Endothelial cell of umbilical vein (primary cell): ENCODE measurements around the gene NUP58. TPM values are rescaled to one million over a fixed set of nuclear protein-coding genes. Genes with fewer than 3 reads are reported as not detected.

Experiments
- BruUV-seq: library from RNA; stranded (reverse); fragments of 400-500 nt; replicated peaks from 2 replicates; lab custom pipeline; 2021; lab: Mats Ljungman, UMichigan
- CTCF ChIA-PET: fragments of 300-600, 350-600 bp; sonication (Branson Sonifier 250); formaldehyde crosslinking; loops from one replicate; lab custom pipeline; 2021; ENCODE audit warnings: antibody characterized with exemption, inconsistent platforms; lab: Charles Lee
- POLR2A ChIA-PET: fragments of 300-600, 350-600 bp; sonication (Branson Sonifier 250); formaldehyde crosslinking; loops from one replicate; lab custom pipeline; 2021; ENCODE audit warnings: antibody characterized with exemption, inconsistent platforms; lab: Charles Lee
- DNase-seq: peaks from one replicate; pipeline ENCODE4 v3.0.0-alpha.2; 2011; ENCODE audit warnings: low read depth, low spot score
- FAIRE-seq: peaks from 2 replicates; lab custom pipeline; 2011; peaks lifted over from hg19 to GRCh38; lab: Jason Lieb, UNC
- H2AFZ ChIP-seq: 2 replicates; pipeline ENCODE4 v1.6.0; 2012; ENCODE audit warnings: low read depth, low read length, control low read depth, inconsistent platforms
- H3K27ac ChIP-seq: 2 replicates; pipeline ENCODE4 v1.5.1; 2011; ENCODE audit warnings: low read depth, mild to moderate bottlenecking, control low read depth, low read length, moderate library complexity; ENCODE audit not compliant: insufficient read depth
- H3K27me3 ChIP-seq, 2 experiments: 2 replicates each; pipeline versions ENCODE4 v1.6.0 to v1.6.1; 2011; ENCODE audit warnings: low read length in 2 of 2, mixed read lengths in 1 of 2; ENCODE audit not compliant: control insufficient read depth in 2 of 2, insufficient read depth in 2 of 2
- H3K36me3 ChIP-seq, 2 experiments: 2 replicates in 1 of 2; 3 replicates in 1 of 2; pipeline ENCODE4 v1.5.1; 2011; ENCODE audit warnings: low read length in 2 of 2, mild to moderate bottlenecking in 1 of 2, moderate library complexity in 1 of 2; ENCODE audit not compliant: control insufficient read depth in 2 of 2, insufficient read depth in 2 of 2; ENCODE audit errors: extremely low read depth in 1 of 2
- H3K4me1 ChIP-seq: 3 replicates; pipeline ENCODE4 v1.5.1; 2011; ENCODE audit warnings: mild to moderate bottlenecking, low read length; ENCODE audit not compliant: control insufficient read depth, insufficient read depth; ENCODE audit errors: extremely low read depth
- H3K4me2 ChIP-seq: 2 replicates; pipeline ENCODE4 v1.6.1; 2011; ENCODE audit warnings: low read length, control low read depth, mixed read lengths; ENCODE audit not compliant: insufficient read depth
- H3K4me3 ChIP-seq, 3 experiments: fragments of 200-600 bp in 1 of 3; sonication (generic), shearing (Covaris generic) in 1 of 3; replicated peaks in 1 of 3; 2 replicates each; pipeline ENCODE4 v1.5.1; 2011 to 2016; ENCODE audit warnings: control low read depth in 3 of 3, low read length in 3 of 3, mild to moderate bottlenecking in 2 of 3, inconsistent platforms in 1 of 3, low read depth in 1 of 3, moderate library complexity in 1 of 3; ENCODE audit not compliant: insufficient read depth in 1 of 3
- H3K79me2 ChIP-seq: 2 replicates; pipeline ENCODE4 v1.6.0; 2012; ENCODE audit warnings: low read length, inconsistent platforms; ENCODE audit not compliant: control insufficient read depth, insufficient read depth
- H3K9ac ChIP-seq: replicated peaks from 2 replicates; pipeline ENCODE3; 2011; ENCODE audit warnings: low read length, control low read depth; ENCODE audit not compliant: insufficient read depth; ENCODE audit errors: extremely low read depth
- H3K9me1 ChIP-seq: replicated peaks from 3 replicates; pipeline ENCODE4 v1.6.0; 2011; ENCODE audit warnings: mild to moderate bottlenecking, low read length; ENCODE audit not compliant: control insufficient read depth, insufficient read depth; ENCODE audit errors: extremely low read depth
- H3K9me3 ChIP-seq: replicated peaks from 2 replicates; pipeline ENCODE4 v1.5.1; 2012; ENCODE audit warnings: low read length, inconsistent platforms; ENCODE audit not compliant: control insufficient read depth, insufficient read depth
- H4K20me1 ChIP-seq: replicated peaks from 2 replicates; pipeline ENCODE3; 2011; ENCODE audit warnings: mild to moderate bottlenecking, low read length; ENCODE audit not compliant: control insufficient read depth, insufficient read depth; ENCODE audit errors: extremely low read depth
- CTCF ChIP-seq, 2 donors: IDR thresholded peaks; 1 replicate in 1 of 2; 2 replicates in 1 of 2; pipeline ENCODE4 v1.5.1; 2011; ENCODE audit warnings: low read length in 2 of 2, mild to moderate bottlenecking in 2 of 2, moderate library complexity in 2 of 2, control low read depth in 1 of 2, inconsistent platforms in 1 of 2, low read depth in 1 of 2; ENCODE audit not compliant: insufficient read depth in 1 of 2; ENCODE audit errors: extremely low read depth in 1 of 2
- EZH2 ChIP-seq: IDR thresholded peaks from 2 replicates; pipeline ENCODE4 v1.6.1; 2012; ENCODE audit warnings: borderline replicate concordance, low read depth, mild to moderate bottlenecking, moderate library complexity, low read length, inconsistent platforms; ENCODE audit not compliant: severe bottlenecking
- FOS ChIP-seq: IDR thresholded peaks from 2 replicates; pipeline ENCODE4 v1.6.1; 2011; ENCODE audit warnings: mild to moderate bottlenecking, low read length, moderate library complexity, borderline replicate concordance; ENCODE audit not compliant: insufficient read depth
- GATA2 ChIP-seq: IDR thresholded peaks from 2 replicates; pipeline ENCODE4 v1.7.0; 2011; ENCODE audit warnings: low read depth, mild to moderate bottlenecking, moderate library complexity, mixed read lengths, low read length; ENCODE audit not compliant: insufficient read length, insufficient read depth
- JUN ChIP-seq: IDR thresholded peaks from 2 replicates; pipeline ENCODE4 v1.6.1; 2011; ENCODE audit warnings: borderline replicate concordance, low read depth; ENCODE audit not compliant: insufficient read length, insufficient read depth
- MAX ChIP-seq: IDR thresholded peaks from 2 replicates; pipeline ENCODE4 v1.6.1; 2011; ENCODE audit not compliant: insufficient read depth, insufficient read length
- MYC ChIP-seq: IDR thresholded peaks from one replicate; pipeline ENCODE4 v1.6.1; 2011; ENCODE audit warnings: mild to moderate bottlenecking, low read depth, low read length
- POLR2A ChIP-seq: IDR thresholded peaks from 2 replicates; pipeline ENCODE4 v1.6.1; 2012; ENCODE audit warnings: low read depth, mild to moderate bottlenecking, control low read depth, low read length
- POLR2AphosphoS5 ChIP-seq: IDR thresholded peaks from 2 replicates; pipeline ENCODE4 v1.6.1; 2012; ENCODE audit warnings: low read depth, mild to moderate bottlenecking, control low read depth, low read length, moderate library complexity; ENCODE audit not compliant: insufficient read depth
- dilution Hi-C: fragments of 300-500 bp; cut with MboI; formaldehyde crosslinking; loops from one replicate; pipeline ENCODE4 v1.15.0; 2019; ENCODE audit warnings: low sequenced_read_pairs; ENCODE audit not compliant: extremely low pct_ligation_motif_present
- intact Hi-C: fragments of 100-400 bp; cut with micrococcal nuclease; formaldehyde crosslinking; loops from one replicate; pipeline ENCODE4 v1.10.0; 2022
- polyA plus RNA-seq, 4 experiments: library from polyadenylated mRNA; depleted of rRNA in 3 of 4; stranded (reverse) in 3 of 4; unstranded in 1 of 4; fragments of >200 nt; gene quantifications; 2 replicates each; pipeline versions ENCODE4 v1.2.1 to v1.2.3, GENCODE V29; 2011 to 2012; ENCODE audit warnings: missing spikeins in 1 of 4
- total RNA-seq: library from RNA; stranded (reverse); gene quantifications from 2 replicates; pipeline ENCODE4 v1.2.3, GENCODE V29; 2021

The NUP58 gene
- total and polyA plus RNA-seq, 2 donors (not counting 3 experiments of a cell fraction or from before 2014, with no cell fraction given), result 28.5 to 49.6 TPM

GRCh38 chr13:25347151-25347550 is 45.7 kb downstream of the NUP58 start:
- DNase-seq (no peak), FAIRE-seq (no peak)
- no peak overlapping the region for H3K27ac ChIP-seq
- no peak overlapping the region for H3K9ac ChIP-seq
- H3K79me2 ChIP-seq, result no peaks in the 10 kb centered on the region
- H3K9me3 ChIP-seq, result no peaks in the 10 kb centered on the region
- H3K9me1 ChIP-seq, result no peaks in the 10 kb centered on the region
- no peaks in the 10 kb centered on the region for H3K36me3 ChIP-seq
- TF ChIP-seq FOS (no peak), JUN (no peak), GATA2 (no peak)
- BruUV-seq, result no TSS peak
- no peak overlapping the region for H2AFZ ChIP-seq
- POLR2A ChIA-PET, result no interaction called here
- no peak overlapping the region for H3K4me3 ChIP-seq
- H3K4me1 ChIP-seq, result no peaks in the 10 kb centered on the region
- CTCF ChIA-PET, result interaction anchor here (1.1 kb wide), 1 partner anchor 29 kb away, joined by 3 read pairs; no protein-coding TSS in a partner anchor
- peaks cover under 1 to 3% of the 10 kb centered on the region in 2 experiments for H3K27me3 ChIP-seq
- H3K4me2 ChIP-seq, result no peak overlapping the region
- dilution Hi-C loops, result no loop called here
- H4K20me1 ChIP-seq, result no peaks in the 10 kb centered on the region
- intact Hi-C loops, result no loop called here

- H3K27me3 ChIP-seq, result peaks cover 5 to 10% of the 10 kb centered on the region in 2 experiments
- no peak overlapping the region for H3K9ac ChIP-seq
- no TSS peak for BruUV-seq
- dilution Hi-C loops, result no loop called here
- no peak for FAIRE-seq
- no peaks in the 10 kb centered on the region for H3K9me1 ChIP-seq
- ChIA-PET CTCF (no interaction called here), POLR2A (no interaction called here)
- TF ChIP-seq CTCF (IDR thresholded peaks at IDR 0.05; ENCODE audit: extremely low read depth in 1 of 2, insufficient read depth in 1 of 2, low read depth in 1 of 2, low read length in 2 of 2), result no peak
- TF ChIP-seq MAX, result no peak
- no peak for TF ChIP-seq FOS
- no peak for TF ChIP-seq JUN
- no peak for TF ChIP-seq MYC
- TF ChIP-seq POLR2AphosphoS5, result no peak
- TF ChIP-seq GATA2, result no peak
- TF ChIP-seq EZH2, result no peak
- TF ChIP-seq POLR2A, result no peak
- no peak overlapping the region for H3K27ac ChIP-seq
- no peak overlapping the region for H2AFZ ChIP-seq
- DNase-seq, result no peak
- intact Hi-C loops, result no loop called here
- H3K36me3 ChIP-seq, result no peaks in the 10 kb centered on the region
- H4K20me1 ChIP-seq, result no peaks in the 10 kb centered on the region
- H3K4me2 ChIP-seq, result no peak overlapping the region
- no peak overlapping the region for H3K4me3 ChIP-seq
- no peaks in the 10 kb centered on the region for H3K79me2 ChIP-seq
- H3K4me1 ChIP-seq, result no peaks in the 10 kb centered on the region
- no peaks in the 10 kb centered on the region for H3K9me3 ChIP-seq
Observed at GRCh38 chr13:25351404-25351803, 50.0 kb downstream of the NUP58 start.
